HG03159 (cell line): ENCODE results near the gene IL1RAPL2.
"Not testable (repeated sequence)": the region's sequence is repeated elsewhere in the genome, so short reads cannot be mapped to it uniquely, and the experiment has no call there.

Source experiments
- ATAC-seq: cut with Tn5 transposase; IDR thresholded peaks from one replicate; pipeline ENCODE4 v1.9.1; 2021; ENCODE audit warnings: mild to moderate bottlenecking, moderate library complexity; ENCODE audit not compliant: unreplicated experiment

IL1RAPL2 gene

DNA sequence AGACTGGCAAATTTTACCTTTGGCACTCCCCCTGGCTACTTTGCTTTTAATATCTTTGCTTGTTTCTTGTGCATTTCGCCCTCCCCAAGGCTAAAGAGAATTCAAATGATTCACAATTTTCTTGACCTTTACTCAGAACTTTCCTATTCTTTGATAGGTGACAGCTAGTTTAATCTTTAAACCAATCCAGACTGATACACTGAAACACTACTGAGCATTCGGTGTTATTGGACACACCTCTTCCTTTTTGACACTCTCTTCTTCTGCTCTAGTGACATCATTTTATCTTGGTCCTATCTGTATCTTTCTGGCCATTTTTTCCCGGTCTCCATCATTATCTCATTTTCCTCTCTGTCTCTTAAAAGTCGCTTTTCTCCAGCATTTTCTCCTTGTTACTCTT is 103.1 kb downstream of the IL1RAPL2 start:
- no peak for ATAC-seq

- no peak for ATAC-seq
These were observed 104.1 kb downstream of the IL1RAPL2 start for GRCh38 chrX:104670051-104670450.

- not testable (repeated sequence) for ATAC-seq
These were observed 111.5 kb downstream of the IL1RAPL2 start for GRCh38 chrX:104677517-104677916.

- ATAC-seq, result no peak
These were observed 113.2 kb downstream of the IL1RAPL2 start for GRCh38 chrX:104679175-104679574.

DNA sequence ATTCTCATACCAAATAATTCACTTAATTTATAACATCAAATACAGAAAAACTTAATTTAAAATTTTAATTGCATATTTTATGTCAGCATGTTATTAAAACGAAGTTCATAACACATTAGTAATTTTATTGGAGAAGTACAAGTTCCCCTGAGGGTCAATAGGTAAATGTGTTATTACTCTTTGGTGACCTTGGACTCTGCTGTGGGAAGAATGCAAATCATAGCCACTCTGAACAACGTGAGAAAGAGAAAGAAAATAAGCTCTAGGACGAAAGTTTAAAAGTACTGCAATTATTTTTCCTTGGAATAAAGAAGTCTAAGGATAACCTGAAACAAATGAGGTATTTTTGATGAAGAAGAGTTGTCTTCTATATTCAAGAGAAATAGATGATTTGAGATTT is 115.2 kb downstream of the IL1RAPL2 start:
- no peak for ATAC-seq

- no peak for ATAC-seq
These were observed 118.1 kb downstream of the IL1RAPL2 start for GRCh38 chrX:104684077-104684476.

- ATAC-seq, result no peak
These were observed 129.6 kb downstream of the IL1RAPL2 start for GRCh38 chrX:104695593-104695992.

DNA sequence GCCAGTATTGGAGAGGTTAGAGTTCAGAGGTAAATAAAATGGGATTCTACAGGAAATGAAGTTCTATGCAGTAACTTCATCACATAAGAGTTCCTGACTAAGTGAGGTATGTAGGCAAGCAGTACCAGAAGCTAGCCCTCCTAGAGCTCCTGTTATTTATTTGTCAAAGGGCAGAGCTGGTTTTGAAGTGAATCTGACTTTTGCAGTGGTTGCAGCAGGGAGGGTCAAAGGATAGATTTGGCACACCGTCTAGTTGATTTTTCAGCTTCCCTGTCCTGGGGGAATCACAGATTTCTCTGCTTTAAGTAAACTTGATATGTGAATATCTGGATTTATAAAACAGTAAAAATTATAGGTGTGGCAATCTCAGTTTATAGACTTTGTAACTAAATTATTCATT is 130.7 kb downstream of the IL1RAPL2 start:
- ATAC-seq, result no peak

DNA sequence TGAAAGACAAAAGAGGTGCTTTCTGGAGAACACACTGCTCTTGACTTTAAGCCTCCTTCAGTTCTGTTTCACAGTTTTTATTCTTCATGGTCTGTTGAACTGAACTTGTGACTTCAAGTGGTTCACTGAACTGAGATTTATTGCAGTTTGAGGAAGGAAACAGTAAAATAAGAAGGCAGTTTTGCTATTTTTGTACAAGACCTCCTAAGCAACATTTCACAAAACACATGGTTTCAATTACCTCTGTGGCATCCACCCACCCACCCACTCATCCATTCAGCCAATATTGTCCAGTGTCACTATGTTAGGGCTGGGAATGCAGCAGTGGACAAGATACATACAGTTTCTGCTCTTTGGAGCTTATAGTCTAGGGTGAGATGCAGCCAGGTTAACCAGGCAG is 131.3 kb downstream of the IL1RAPL2 start:
- no peak for ATAC-seq

- ATAC-seq, result no peak
These were observed 141.0 kb downstream of the IL1RAPL2 start for GRCh38 chrX:104707042-104707441.

- ATAC-seq, result no peak
These were observed 141.6 kb downstream of the IL1RAPL2 start for GRCh38 chrX:104707572-104707971.

- ATAC-seq, result no peak
These were observed 146.5 kb downstream of the IL1RAPL2 start for GRCh38 chrX:104712515-104712914.

GRCh38 chrX:104721854-104722253 is 155.9 kb downstream of the IL1RAPL2 start:
- no peak for ATAC-seq

GRCh38 chrX:104728456-104728855 is 162.5 kb downstream of the IL1RAPL2 start:
- no peak for ATAC-seq

DNA sequence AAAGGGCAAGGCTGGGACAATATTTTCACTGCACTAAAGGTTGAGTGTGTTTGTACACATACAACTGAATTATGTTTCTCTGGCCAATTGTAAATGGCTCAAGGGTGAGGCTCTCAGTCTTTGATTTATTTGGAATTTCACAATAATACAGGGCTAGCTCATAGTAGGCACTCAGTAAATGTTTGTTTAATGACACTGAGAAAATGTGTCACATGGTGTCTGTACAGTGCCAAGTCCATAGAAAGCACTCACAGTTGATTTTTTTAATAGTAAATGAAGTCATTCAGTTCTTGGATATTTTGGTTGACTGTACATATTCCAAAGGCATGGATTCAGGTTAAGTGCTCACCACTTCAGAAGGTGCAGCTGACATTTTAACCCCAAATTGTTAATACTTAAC is 176.4 kb downstream of the IL1RAPL2 start:
- ATAC-seq, result no peak

DNA sequence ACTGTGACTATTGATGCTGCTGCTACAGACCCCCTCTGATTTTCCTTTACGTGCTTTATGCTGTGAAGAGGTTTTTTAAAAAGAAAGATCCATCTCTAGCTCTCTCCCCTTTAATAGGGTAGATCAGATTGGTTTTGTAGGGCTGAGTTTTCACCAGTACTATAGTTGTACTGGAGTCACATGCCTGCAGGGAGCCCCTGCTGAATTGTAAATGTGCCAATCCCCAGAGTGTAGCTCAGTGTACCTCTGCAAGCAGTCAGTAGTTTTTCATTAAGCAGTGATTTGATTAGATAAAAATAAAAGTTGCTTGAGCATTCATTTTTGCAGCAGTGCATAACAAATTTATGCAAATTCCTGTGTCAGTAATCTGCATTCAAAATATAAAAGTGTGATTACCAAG is 179.2 kb downstream of the IL1RAPL2 start:
- no peak for ATAC-seq

- ATAC-seq, result no peak
These were observed 184.1 kb downstream of the IL1RAPL2 start for GRCh38 chrX:104749951-104750610.

- ATAC-seq, result no peak
These were observed 196.6 kb downstream of the IL1RAPL2 start for GRCh38 chrX:104762641-104763040.

DNA sequence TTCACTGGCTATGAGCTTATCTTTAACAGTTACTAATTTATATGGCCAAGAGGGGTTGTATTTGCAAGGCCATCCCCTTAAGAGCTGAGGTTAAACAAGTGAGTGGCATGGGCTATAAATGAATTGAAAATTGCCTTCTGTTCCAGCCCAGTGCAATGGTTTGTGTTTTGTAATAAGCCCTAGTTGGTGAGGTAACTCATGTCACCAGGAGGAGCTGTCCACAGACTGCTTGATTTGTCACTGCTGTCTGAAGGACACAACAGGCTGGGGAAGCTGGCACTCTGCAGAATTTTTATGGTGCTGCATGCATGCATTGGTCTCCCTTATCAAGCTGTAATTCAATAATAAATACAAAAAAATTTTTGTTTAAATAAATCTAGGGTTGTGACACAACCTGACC is 223.8 kb downstream of the IL1RAPL2 start:
- no peak for ATAC-seq

- ATAC-seq, result no peak
These were observed 229.8 kb downstream of the IL1RAPL2 start for GRCh38 chrX:104795804-104796203.

DNA sequence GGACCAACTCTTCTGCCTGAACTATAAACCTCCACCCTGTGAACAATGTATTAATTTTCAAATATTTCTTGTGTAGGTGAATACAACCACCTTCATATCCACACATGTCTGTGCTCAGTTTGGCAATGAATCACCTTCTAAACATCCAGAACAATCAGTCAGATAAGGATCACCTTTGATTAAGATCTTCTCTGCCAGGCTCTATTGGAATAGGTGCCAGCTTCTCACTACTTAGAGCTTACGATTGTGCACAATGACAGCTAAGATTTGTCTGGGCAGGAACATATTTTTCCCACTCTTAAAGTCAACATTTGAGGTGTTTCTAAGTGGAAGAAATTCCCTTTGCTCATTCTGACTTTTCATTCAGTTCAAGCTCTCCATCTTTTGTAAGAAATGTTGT is 237.2 kb downstream of the IL1RAPL2 start:
- no peak for ATAC-seq

GRCh38 chrX:104806346-104806745 is 240.3 kb downstream of the IL1RAPL2 start:
- ATAC-seq, result no peak

GRCh38 chrX:104833401-104833800 is 267.4 kb downstream of the IL1RAPL2 start:
- no peak for ATAC-seq
